ENCODE measurements around the gene IL17REL. TPM values are rescaled to one million over a fixed set of nuclear protein-coding genes. Genes with fewer than 3 reads are reported as not detected.

Gene IL17REL
- total and polyA plus RNA-seq, 2 of the 13 experiments (the other 11 are each of a cell fraction or from before 2014, with no cell fraction given) = not detected

DNA sequence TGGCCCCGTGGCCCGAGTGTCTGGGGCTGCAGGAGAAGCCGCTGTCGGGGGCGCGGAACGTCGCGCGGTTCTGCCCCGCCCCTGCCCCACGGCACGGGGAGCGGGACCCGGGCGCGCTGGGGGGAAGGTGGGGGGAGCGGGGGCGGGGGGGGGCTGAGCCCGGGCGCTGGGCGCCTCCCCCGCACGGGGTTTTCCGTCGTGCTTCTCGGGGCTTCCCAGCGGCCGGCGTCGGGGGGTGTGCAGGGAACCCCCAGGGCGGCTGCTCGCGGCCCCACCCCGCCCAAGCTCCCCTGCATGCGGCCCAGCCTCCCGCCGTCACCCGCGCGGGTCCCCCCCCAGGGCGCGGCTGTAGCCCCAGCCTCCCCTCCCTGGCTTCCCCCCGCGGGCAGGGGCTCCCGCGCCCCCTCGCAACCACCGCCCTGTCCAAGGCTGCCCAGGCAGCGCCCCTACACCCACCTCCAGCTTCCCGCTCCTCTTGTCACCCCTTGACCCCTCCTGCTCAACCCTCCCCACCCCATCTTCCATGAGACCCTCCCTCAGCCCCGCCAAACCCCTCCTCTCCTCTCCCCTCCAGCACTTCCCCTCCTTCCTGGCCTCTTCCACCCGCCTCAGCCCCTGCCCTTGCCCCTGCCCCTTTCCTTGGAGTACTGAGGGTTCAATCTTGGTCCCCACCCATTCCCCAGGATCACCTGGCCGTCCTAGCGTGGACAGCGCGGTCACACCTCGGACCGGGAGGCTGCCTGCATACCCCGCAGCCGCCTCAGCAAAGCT is 1.7 kb downstream of the IL17REL start (continued):
- TF ChIP-seq, protein P1, sequence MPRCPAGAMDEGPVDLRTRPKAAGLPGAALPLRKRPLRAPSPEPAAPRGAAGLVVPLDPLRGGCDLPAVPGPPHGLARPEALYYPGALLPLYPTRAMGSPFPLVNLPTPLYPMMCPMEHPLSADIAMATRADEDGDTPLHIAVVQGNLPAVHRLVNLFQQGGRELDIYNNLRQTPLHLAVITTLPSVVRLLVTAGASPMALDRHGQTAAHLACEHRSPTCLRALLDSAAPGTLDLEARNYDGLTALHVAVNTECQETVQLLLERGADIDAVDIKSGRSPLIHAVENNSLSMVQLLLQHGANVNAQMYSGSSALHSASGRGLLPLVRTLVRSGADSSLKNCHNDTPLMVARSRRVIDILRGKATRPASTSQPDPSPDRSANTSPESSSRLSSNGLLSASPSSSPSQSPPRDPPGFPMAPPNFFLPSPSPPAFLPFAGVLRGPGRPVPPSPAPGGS (CRISPR knock-in tag; IDR thresholded peaks at IDR 0.05) = no peak
- TF ChIP-seq JUNB (CRISPR knock-in tag; IDR thresholded peaks at IDR 0.05; ENCODE audit: borderline replicate concordance) (no peak), FOXJ3 (CRISPR knock-in tag; IDR thresholded peaks at IDR 0.05; ENCODE audit: borderline replicate concordance) (no peak), MATR3 (CRISPR knock-in tag; IDR thresholded peaks at IDR 0.05) (no peak), NPAS2 (CRISPR knock-in tag; IDR thresholded peaks at IDR 0.05; ENCODE audit: borderline replicate concordance) (no peak), KDM2A (CRISPR knock-in tag; IDR thresholded peaks at IDR 0.05; ENCODE audit: borderline replicate concordance, low read depth) (no peak), MYC (CRISPR knock-in tag; IDR thresholded peaks at IDR 0.05; ENCODE audit: borderline replicate concordance) (no peak), ZNF570 (CRISPR knock-in tag; IDR thresholded peaks at IDR 0.05; ENCODE audit: borderline replicate concordance) (no peak), ZNF781 (CRISPR knock-in tag; IDR thresholded peaks at IDR 0.05; ENCODE audit: borderline replicate concordance, not compliant biosample characterization) (no peak), POLR2AphosphoS5 (IDR thresholded peaks at IDR 0.05; ENCODE audit: low read depth, low read length) (no peak), ZNF546 (CRISPR knock-in tag; conservative IDR thresholded peaks at IDR 0.05) (no peak)
- TF ChIP-seq, protein P2, sequence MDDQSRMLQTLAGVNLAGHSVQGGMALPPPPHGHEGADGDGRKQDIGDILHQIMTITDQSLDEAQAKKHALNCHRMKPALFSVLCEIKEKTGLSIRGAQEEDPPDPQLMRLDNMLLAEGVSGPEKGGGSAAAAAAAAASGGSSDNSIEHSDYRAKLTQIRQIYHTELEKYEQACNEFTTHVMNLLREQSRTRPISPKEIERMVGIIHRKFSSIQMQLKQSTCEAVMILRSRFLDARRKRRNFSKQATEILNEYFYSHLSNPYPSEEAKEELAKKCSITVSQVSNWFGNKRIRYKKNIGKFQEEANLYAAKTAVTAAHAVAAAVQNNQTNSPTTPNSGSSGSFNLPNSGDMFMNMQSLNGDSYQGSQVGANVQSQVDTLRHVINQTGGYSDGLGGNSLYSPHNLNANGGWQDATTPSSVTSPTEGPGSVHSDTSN (CRISPR knock-in tag; IDR thresholded peaks at IDR 0.05; ENCODE audit: borderline replicate concordance) = no peak

Measured in HepG2 (cell line).